ENCODE measurements around the gene ZNF142. TPM values are rescaled to one million over a fixed set of nuclear protein-coding genes. Genes with fewer than 3 reads are reported as not detected.

Gene ZNF142
- 4.4 and 7.3 TPM in 2 replicates for total RNA-seq

DNA sequence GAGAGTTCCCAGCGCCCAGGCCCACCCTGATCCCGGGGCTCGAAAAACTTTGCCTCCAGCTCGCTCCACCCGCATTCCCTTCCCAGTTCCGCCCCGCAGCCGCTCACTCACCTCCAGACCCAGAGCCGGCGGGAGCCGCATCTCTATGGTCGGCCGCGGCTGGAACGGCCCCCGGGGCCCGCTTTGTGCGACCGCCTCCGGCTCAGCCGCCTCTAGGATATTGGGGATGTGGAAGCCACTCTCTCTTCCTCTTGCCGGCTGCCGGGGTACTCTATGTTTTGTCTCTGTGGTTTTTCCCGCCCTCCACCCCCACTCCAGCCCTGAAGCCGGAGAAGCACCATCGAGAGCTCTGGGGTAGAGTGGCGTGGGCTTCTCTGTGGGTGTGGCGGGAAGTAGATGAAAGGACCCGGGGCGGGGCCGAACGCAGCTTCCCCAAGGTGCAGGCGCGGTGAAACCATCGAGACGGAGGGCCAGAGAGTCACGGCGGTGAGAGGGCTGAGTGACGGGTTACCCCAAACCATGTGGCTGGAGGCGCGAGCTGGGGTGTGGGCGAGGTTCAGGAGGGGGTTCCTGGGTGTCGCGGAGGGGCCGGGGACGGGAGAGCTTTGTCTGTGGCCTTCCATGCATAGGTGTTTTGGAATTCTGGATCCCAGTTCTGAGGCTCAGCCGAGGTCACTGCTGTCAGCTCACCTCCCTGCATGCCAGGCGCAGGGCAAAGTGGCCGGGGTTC, at the start of gene ZNF142, which contains the start of gene BCS1L:
ZNF142 (minus strand) TSS at position 366 of the 730 bp plus-strand sequence. CDS start 3,194 bp downstream, outside the sequence.
BCS1L (plus strand) TSS at position 426 of the 730 bp plus-strand sequence. CDS start 1,305 bp downstream, outside the sequence.
- peak; percentile 70 to 87 for DNase-seq (ENCODE audit: low read depth in 2 of 2)

- DNase-seq (ENCODE audit: low read depth in 2 of 2): no peak
These were observed 48.7 kb upstream of the ZNF142 start for GRCh38 chr2:218708086-218708485.

- no peak for DNase-seq (ENCODE audit: low read depth in 2 of 2)
These were observed 43.9 kb upstream of the ZNF142 start for GRCh38 chr2:218703341-218703740.

GRCh38 chr2:218701806-218702205, 42.4 kb upstream of the ZNF142 start:
- no peak for DNase-seq (ENCODE audit: low read depth in 2 of 2)

- DNase-seq (ENCODE audit: low read depth in 2 of 2): no peak
These were observed 39.5 kb upstream of the ZNF142 start for GRCh38 chr2:218698885-218699284.

GRCh38 chr2:218694405-218695145, 35.2 kb upstream of the ZNF142 start:
- DNase-seq (ENCODE audit: low read depth in 2 of 2): peak in 1 of 2 donors; percentile 13

GRCh38 chr2:218691234-218691633, 31.8 kb upstream of the ZNF142 start:
- no peak for DNase-seq (ENCODE audit: low read depth in 2 of 2)

DNA sequence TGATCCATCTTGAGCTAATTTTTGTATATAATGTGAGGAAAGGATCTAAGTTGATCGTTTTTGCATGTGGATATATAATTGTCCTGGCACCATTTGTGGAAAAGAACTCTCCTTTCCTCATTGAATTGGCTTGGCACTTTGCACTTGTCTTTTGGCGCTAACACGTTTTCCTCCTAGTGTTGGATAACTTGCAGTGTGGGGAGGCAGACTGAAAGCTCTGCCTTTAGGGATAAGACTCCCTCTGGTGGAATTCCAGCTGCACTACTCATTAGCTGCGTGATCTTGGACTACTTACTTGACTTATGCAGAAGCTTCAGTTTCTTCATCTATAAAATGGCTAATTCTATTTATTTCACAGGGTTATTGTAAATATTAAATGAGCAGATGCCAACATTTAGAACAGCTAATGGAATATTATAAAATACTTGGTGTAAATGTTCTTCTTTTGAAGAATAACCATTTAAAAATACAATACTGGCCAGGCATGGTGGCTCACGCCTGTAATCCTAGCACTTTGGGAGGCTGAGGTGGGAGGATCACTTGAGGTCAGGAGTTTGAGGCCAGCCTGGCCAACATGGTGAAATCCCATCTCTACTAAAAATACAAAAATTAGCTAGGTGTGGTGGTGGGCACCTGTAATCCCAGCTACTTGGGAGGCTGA, 28.1 kb upstream of the ZNF142 start:
- peak; percentile 51 to 83 for DNase-seq (ENCODE audit: low read depth in 2 of 2)

GRCh38 chr2:218680061-218680460, 20.6 kb upstream of the ZNF142 start:
- no peak for DNase-seq (ENCODE audit: low read depth in 2 of 2)

DNA sequence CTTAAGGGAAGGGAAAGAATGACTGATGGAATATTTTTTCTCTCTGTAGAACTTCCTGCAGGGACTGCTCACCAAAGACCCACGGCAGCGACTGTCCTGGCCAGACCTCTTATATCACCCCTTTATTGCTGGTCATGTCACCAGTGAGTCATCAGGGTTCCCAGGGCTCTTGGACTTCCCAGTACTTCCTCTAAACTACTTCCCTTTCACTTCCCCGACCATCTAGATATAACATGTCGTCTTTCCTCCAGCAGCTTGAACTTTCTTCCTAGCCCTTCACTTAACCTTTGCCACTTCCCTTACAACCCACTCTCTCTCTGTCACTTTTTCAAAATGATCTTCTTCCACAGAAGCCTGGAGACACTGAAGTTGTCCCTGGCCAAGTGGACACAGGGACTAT, 19.7 kb upstream of the ZNF142 start:
- DNase-seq (ENCODE audit: low read depth in 2 of 2): peak in 1 of 2 donors; percentile 21

GRCh38 chr2:218671654-218672566, 12.5 kb upstream of the ZNF142 start, which contains the start of the genes RNF25 and STK36:
TSS of gene RNF25 (minus strand) at chr2:218672002. CDS start at chr2:218671970, 32 bp downstream.
TSS of gene STK36 (plus strand) at chr2:218672086. CDS start at chr2:218672830, 744 bp downstream.
- peak; percentile 50 to 76 for DNase-seq (ENCODE audit: low read depth in 2 of 2)

- peak in 1 of 2 donors; percentile 13 for DNase-seq (ENCODE audit: low read depth in 2 of 2)
These were observed 11.8 kb upstream of the ZNF142 start for GRCh38 chr2:218671097-218671653.

DNA sequence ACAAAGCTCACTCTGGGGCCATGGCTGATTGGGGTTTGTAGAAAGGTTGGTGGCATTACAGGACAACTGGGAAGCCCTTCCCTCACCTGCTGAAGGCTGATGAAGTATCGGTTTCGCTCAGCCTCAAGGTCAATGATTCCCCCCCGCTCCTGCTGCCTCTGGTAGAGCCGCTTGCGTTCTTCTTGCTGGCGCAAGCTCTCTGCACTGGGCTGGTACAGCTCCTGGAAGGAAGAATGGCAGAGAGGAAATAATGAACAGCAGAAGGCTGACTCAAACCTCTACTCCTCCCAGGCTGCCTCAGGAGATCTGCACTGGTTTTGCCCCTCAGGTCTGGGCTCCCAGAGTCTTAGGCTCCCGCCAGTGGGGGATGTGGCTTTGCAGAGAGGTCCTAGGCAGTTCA, 5.2 kb upstream of the ZNF142 start:
- DNase-seq (ENCODE audit: low read depth in 2 of 2): no peak

DNA sequence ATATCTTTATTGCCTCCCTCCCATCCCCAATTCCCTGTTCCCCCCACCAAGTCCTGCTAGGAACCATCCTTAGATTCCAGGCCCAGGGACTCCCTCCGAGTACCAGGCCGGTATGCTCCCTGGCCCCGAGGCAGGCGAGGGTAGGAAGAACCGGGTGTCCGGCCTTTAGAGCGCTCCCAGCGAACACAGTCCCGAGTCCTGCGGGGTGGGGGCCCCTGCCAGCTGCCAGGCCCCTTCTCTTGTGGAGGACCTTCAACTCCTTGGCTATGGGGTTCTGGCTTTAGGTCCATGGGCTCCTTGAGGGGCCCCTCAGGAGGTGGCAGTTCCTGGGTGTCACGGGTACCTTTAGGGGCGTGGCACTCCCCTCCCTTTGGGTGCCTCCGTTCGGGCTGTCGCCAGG, 4.5 kb upstream of the ZNF142 start:
- DNase-seq (ENCODE audit: low read depth in 2 of 2): no peak

- no peak for DNase-seq (ENCODE audit: low read depth in 2 of 2)
These were observed 3.4 kb upstream of the ZNF142 start for GRCh38 chr2:218662827-218663226.

GRCh38 chr2:218662377-218662776, 3.0 kb upstream of the ZNF142 start:
- DNase-seq (ENCODE audit: low read depth in 2 of 2): no peak

GRCh38 chr2:218659988-218660358, 550 bp upstream of the ZNF142 start:
- no peak for DNase-seq (ENCODE audit: low read depth in 2 of 2)

GRCh38 chr2:218658671-218659257, 659 bp downstream of the ZNF142 start:
- DNase-seq (ENCODE audit: low read depth in 2 of 2): peak in 1 of 2 donors; percentile 53

GRCh38 chr2:218655751-218656150, 3.7 kb downstream of the ZNF142 start:
- no peak for DNase-seq (ENCODE audit: low read depth in 2 of 2)

DNA sequence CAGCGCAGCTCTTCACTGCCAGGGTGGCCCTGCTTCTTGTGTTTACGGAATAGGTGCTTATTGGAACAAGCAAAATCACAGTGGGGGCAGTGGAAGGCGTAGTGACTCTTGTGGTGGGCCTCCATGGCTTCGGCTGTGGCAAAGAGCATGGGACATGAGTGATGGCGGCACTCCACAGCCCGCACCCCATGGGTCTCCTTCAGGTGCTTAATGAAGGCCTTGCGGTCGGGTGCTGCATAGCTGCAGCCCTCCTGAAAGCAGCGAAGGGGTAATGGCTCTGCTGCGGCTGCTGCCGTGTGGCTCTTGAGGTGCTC, 10.7 kb downstream of the ZNF142 start:
- DNase-seq (ENCODE audit: low read depth in 2 of 2): no peak

All from dermis microvascular lymphatic vessel endothelial cell (primary cell).